GM21723 (cell line): ENCODE measurements around the gene CARD11.
A peak's percentile ranks its signal among the peaks of the same experiment; 100 is the strongest.

Experiments
- ATAC-seq: cut with Tn5 transposase; IDR thresholded peaks from one replicate; pipeline ENCODE4 v1.9.1; 2021; ENCODE audit warnings: mild to moderate bottlenecking, moderate library complexity; ENCODE audit not compliant: unreplicated experiment

The CARD11 gene

GRCh38 chr7:2880874-2881533 is 162.7 kb downstream of the CARD11 start:
- ATAC-seq: no peak

- ATAC-seq: no peak
Measured at GRCh38 chr7:2880051-2880450, 163.6 kb downstream of the CARD11 start.

GRCh38 chr7:2879354-2879753 is 164.3 kb downstream of the CARD11 start:
- ATAC-seq: no peak

GRCh38 chr7:2878306-2878705 is 165.4 kb downstream of the CARD11 start:
- ATAC-seq: no peak

GRCh38 chr7:2876031-2876731 is 167.5 kb downstream of the CARD11 start:
- no peak for ATAC-seq

- no peak for ATAC-seq
Measured at GRCh38 chr7:2873686-2874551, 169.7 kb downstream of the CARD11 start.

- no peak for ATAC-seq
Measured at GRCh38 chr7:2873146-2873545, 170.5 kb downstream of the CARD11 start.

- no peak for ATAC-seq
Measured at GRCh38 chr7:2872296-2872874, 171.3 kb downstream of the CARD11 start.

GRCh38 chr7:2870471-2870931 is 173.2 kb downstream of the CARD11 start:
- peak; percentile 52 for ATAC-seq

- ATAC-seq: no peak
Measured at GRCh38 chr7:2869981-2870380, 173.7 kb downstream of the CARD11 start.

- no peak for ATAC-seq
Measured at GRCh38 chr7:2866601-2867000, 177.1 kb downstream of the CARD11 start.

- ATAC-seq: peak; percentile 42
Measured at GRCh38 chr7:2864999-2865670, 178.5 kb downstream of the CARD11 start.

- no peak for ATAC-seq
Measured at GRCh38 chr7:2864204-2864985, 179.3 kb downstream of the CARD11 start.

- peak; percentile 93 for ATAC-seq
Measured at GRCh38 chr7:2863461-2864066, 180.1 kb downstream of the CARD11 start.

GRCh38 chr7:2862831-2863361 is 180.8 kb downstream of the CARD11 start:
- ATAC-seq: peak; percentile 11

- ATAC-seq: no peak
Measured at GRCh38 chr7:2861509-2861908, 182.2 kb downstream of the CARD11 start.

- ATAC-seq: no peak
Measured at GRCh38 chr7:2860627-2861133, 183.0 kb downstream of the CARD11 start.

- ATAC-seq: no peak
Measured at GRCh38 chr7:2859952-2860351, 183.7 kb downstream of the CARD11 start.

GRCh38 chr7:2858621-2859020 is 185.0 kb downstream of the CARD11 start:
- no peak for ATAC-seq
